Epidermal melanocyte (primary cell): Measurements from ENCODE around the gene MCCD1.

Experiments used
- DNase-seq: peaks from one replicate; pipeline ENCODE4 v3.0.0; 2011; ENCODE audit warnings: low spot score; ENCODE audit not compliant: insufficient read length

Gene MCCD1

GRCh38 chr6:31510007-31510406 lies 18.8 kb upstream of the MCCD1 start:
- DNase-seq = no peak

- DNase-seq = no peak
These were observed 15.2 kb upstream of the MCCD1 start for GRCh38 chr6:31513456-31514165.

- DNase-seq = no peak
These were observed 6.9 kb upstream of the MCCD1 start for GRCh38 chr6:31521835-31522234.

- no peak for DNase-seq
These were observed 3.2 kb upstream of the MCCD1 start for GRCh38 chr6:31525553-31525931.

GRCh38 chr6:31525932-31526591 lies 2.7 kb upstream of the MCCD1 start:
- no peak for DNase-seq

- no peak for DNase-seq
These were observed 420 bp upstream of the MCCD1 start for GRCh38 chr6:31528307-31528777.

- no peak for DNase-seq
These were observed 778 bp downstream of the MCCD1 start for GRCh38 chr6:31529329-31530150.

- no peak for DNase-seq
These were observed 1.9 kb downstream of the MCCD1 start for GRCh38 chr6:31530659-31531058.

- no peak for DNase-seq
These were observed 2.4 kb downstream of the MCCD1 start for GRCh38 chr6:31531162-31531561.

- DNase-seq = no peak
These were observed 3.2 kb downstream of the MCCD1 start for GRCh38 chr6:31531771-31532643.

- no peak for DNase-seq
These were observed 4.1 kb downstream of the MCCD1 start for GRCh38 chr6:31532644-31533454.

GRCh38 chr6:31533455-31533841 lies 4.7 kb downstream of the MCCD1 start:
- DNase-seq = no peak

- no peak for DNase-seq
These were observed 5.2 kb downstream of the MCCD1 start for GRCh38 chr6:31534011-31534410.

- no peak for DNase-seq
These were observed 5.8 kb downstream of the MCCD1 start for GRCh38 chr6:31534521-31535040.

GRCh38 chr6:31535538-31536324 lies 7.0 kb downstream of the MCCD1 start:
- DNase-seq = no peak

- no peak for DNase-seq
These were observed 10.1 kb downstream of the MCCD1 start for GRCh38 chr6:31538805-31539400.

- no peak for DNase-seq
These were observed 11.9 kb downstream of the MCCD1 start for GRCh38 chr6:31540640-31541039.

- no peak for DNase-seq
These were observed 12.4 kb downstream of the MCCD1 start for GRCh38 chr6:31541059-31541657.
